ENCODE results near the gene NOC2L. TPM values are rescaled to one million over a fixed set of nuclear protein-coding genes. Genes with fewer than 3 reads are reported as not detected.
"Not testable (repeated sequence)": the region's sequence is repeated elsewhere in the genome, so short reads cannot be mapped to it uniquely, and the experiment has no call there.

Gene NOC2L
- total RNA-seq, 1 experiment from 2014 or later: 130 TPM

- no peaks in the 10 kb centered on the region for H3K23me2 ChIP-seq (ENCODE audit: insufficient read length, low read depth, low read length, poor library complexity, severe bottlenecking)
- H3K9me3 Mint-ChIP-seq: no peaks in the 10 kb centered on the region; a peak in 1 of 5 replicates
- no peak overlapping the region for H3K9ac ChIP-seq (ENCODE audit: extremely low read depth, insufficient read length, low read length)
- H4K5ac ChIP-seq (ENCODE audit: insufficient read length, low read depth, low read length): no peak overlapping the region
- WGBS (ENCODE audit: extremely low coverage, insufficient read length, low lambda C conversion rate): no CpG with 5 or more reads among the region's 15 CpGs
- no peak overlapping the region for H3K4me3 Mint-ChIP-seq
- no peak overlapping the region for H2AK5ac ChIP-seq (ENCODE audit: insufficient read length, low read length)
- no peak overlapping the region for H3K4me2 ChIP-seq (ENCODE audit: insufficient read depth, insufficient read length, low read length)
- H2AFZ ChIP-seq (ENCODE audit: low read length): no peak overlapping the region
- H3K79me1 ChIP-seq (ENCODE audit: insufficient read depth, low read depth, low read length, poor library complexity, severe bottlenecking): no peaks in the 10 kb centered on the region
- H3K27me3 ChIP-seq (ENCODE audit: insufficient read depth, low read length): peaks cover 2% of the 10 kb centered on the region; the same call in 1 of the 2 replicates
- no peak for DNase-seq
- H3K23ac ChIP-seq (ENCODE audit: insufficient read length, low read depth, low read length): no peak overlapping the region
- no peaks in the 10 kb centered on the region for H3K79me2 ChIP-seq (ENCODE audit: insufficient read depth, low read length)
- H3T11ph ChIP-seq (ENCODE audit: low read length): no peak overlapping the region
- no peak overlapping the region for H2BK15ac ChIP-seq (ENCODE audit: low read depth, low read length)
- no peaks in the 10 kb centered on the region for H3K4me1 ChIP-seq (ENCODE audit: insufficient read depth, low read length)
- no peak overlapping the region for H3K56ac ChIP-seq (ENCODE audit: insufficient read length, low read depth, low read length)
- no peak overlapping the region for H3K18ac ChIP-seq (ENCODE audit: insufficient read length, low read depth, low read length)
- no peak overlapping the region for H3K4ac ChIP-seq (ENCODE audit: low read depth, low read length)
- H3K27ac Mint-ChIP-seq: no peak overlapping the region
- no peaks in the 10 kb centered on the region for H3K9me3 ChIP-seq (ENCODE audit: control insufficient read depth, low read depth, low read length)
- no peak overlapping the region for H2BK12ac ChIP-seq (ENCODE audit: insufficient read length, low read depth, low read length)
- peaks cover 33 to 77% (median 61%) of the 10 kb centered on the region in 3 experiments; a peak in 6 of 7 replicates for H3K36me3 Mint-ChIP-seq (ENCODE audit: insufficient read depth in 1 of 3, low read depth in 3 of 3)
- no peak overlapping the region for H2BK5ac ChIP-seq (ENCODE audit: insufficient read length, low read length)
- H4K8ac ChIP-seq (replicated peaks; ENCODE audit: insufficient read length, low read depth, low read length): no peak overlapping the region
- no peak overlapping the region for H4K91ac ChIP-seq (ENCODE audit: insufficient read length, low read depth, low read length)
- no peak overlapping the region for H2BK120ac ChIP-seq (ENCODE audit: low read depth, low read length, poor library complexity, severe bottlenecking)
- H3K27ac ChIP-seq (ENCODE audit: insufficient read length, low read depth, low read length): no peak overlapping the region
- H3K4me1 Mint-ChIP-seq: peaks cover 0 to 18% of the 10 kb centered on the region in 2 experiments; a peak in 2 of 4 replicates
- peak; percentile 17; the same call in 1 of the 3 replicates for TF ChIP-seq CTCF (conservative IDR thresholded peaks at IDR 0.05)
- H2BK20ac ChIP-seq (ENCODE audit: low read depth, low read length, poor library complexity, severe bottlenecking): no peak overlapping the region
- H3K14ac ChIP-seq (ENCODE audit: insufficient read depth, low read length): no peak overlapping the region
- H4K20me1 ChIP-seq (ENCODE audit: control insufficient read depth, insufficient read depth, insufficient read length): no peaks in the 10 kb centered on the region
- peaks cover 11% of the 10 kb centered on the region for H3K27me3 Mint-ChIP-seq (ENCODE audit: low read depth)
These were observed 11.1 kb downstream of the NOC2L start for GRCh38 chr1:947958-948357.

DNA sequence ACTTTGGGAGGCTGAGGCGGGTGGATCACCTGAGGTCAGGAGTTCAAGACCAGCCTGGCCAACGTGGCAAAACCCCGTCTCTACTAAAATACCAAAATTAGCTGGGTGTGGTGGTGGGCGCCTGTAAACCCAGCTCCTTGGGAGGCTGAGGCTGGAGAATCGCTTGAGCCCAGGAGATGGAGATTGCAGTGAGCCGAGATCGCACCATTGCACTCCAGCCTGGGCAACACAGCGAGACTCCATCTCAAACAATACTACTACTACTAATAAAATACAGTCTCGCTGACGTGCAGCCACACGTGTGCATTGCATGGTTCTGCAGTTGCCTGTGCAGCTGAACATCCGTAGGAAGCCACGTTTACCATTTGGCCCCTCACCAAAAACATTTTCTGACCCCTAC is 12.2 kb downstream of the NOC2L start:
- H3K23ac ChIP-seq (ENCODE audit: insufficient read length, low read depth, low read length); H3K14ac ChIP-seq (ENCODE audit: insufficient read depth, low read length); H2BK20ac ChIP-seq (ENCODE audit: low read depth, low read length, poor library complexity, severe bottlenecking); H3K79me2 ChIP-seq (ENCODE audit: insufficient read depth, low read length); H4K20me1 ChIP-seq (ENCODE audit: control insufficient read depth, insufficient read depth, insufficient read length); H3K18ac ChIP-seq (ENCODE audit: insufficient read length, low read depth, low read length); H3K23me2 ChIP-seq (ENCODE audit: insufficient read length, low read depth, low read length, poor library complexity, severe bottlenecking); H3K27ac ChIP-seq (ENCODE audit: insufficient read length, low read depth, low read length); H3K4ac ChIP-seq (ENCODE audit: low read depth, low read length); H2BK120ac ChIP-seq (ENCODE audit: low read depth, low read length, poor library complexity, severe bottlenecking); H3K4me3 Mint-ChIP-seq; H4K8ac ChIP-seq (replicated peaks; ENCODE audit: insufficient read length, low read depth, low read length); H2BK5ac ChIP-seq (ENCODE audit: insufficient read length, low read length); H3K9me3 Mint-ChIP-seq; H3T11ph ChIP-seq (ENCODE audit: low read length); H3K56ac ChIP-seq (ENCODE audit: insufficient read length, low read depth, low read length); H3K9me3 ChIP-seq (ENCODE audit: control insufficient read depth, low read depth, low read length); H2AFZ ChIP-seq (ENCODE audit: low read length); DNase-seq; H2AK5ac ChIP-seq (ENCODE audit: insufficient read length, low read length); H3K4me2 ChIP-seq (ENCODE audit: insufficient read depth, insufficient read length, low read length); H3K27ac Mint-ChIP-seq; H3K9ac ChIP-seq (ENCODE audit: extremely low read depth, insufficient read length, low read length); H4K91ac ChIP-seq (ENCODE audit: insufficient read length, low read depth, low read length); H3K27me3 ChIP-seq (ENCODE audit: insufficient read depth, low read length); H3K4me1 ChIP-seq (ENCODE audit: insufficient read depth, low read length); H3K79me1 ChIP-seq (ENCODE audit: insufficient read depth, low read depth, low read length, poor library complexity, severe bottlenecking); H2BK15ac ChIP-seq (ENCODE audit: low read depth, low read length); H2BK12ac ChIP-seq (ENCODE audit: insufficient read length, low read depth, low read length); H4K5ac ChIP-seq (ENCODE audit: insufficient read length, low read depth, low read length): not testable (repeated sequence)
- Mint-ChIP-seq H3K27me3 (ENCODE audit: low read depth) (peaks cover 13% of the 10 kb centered on the region), H3K36me3 (ENCODE audit: insufficient read depth in 1 of 3, low read depth in 3 of 3) (peaks cover 33 to 68% (median 59%) of the 10 kb centered on the region in 3 experiments; a peak in 6 of 7 replicates), H3K4me1 (peaks cover 0 to 20% of the 10 kb centered on the region in 2 experiments; a peak in 2 of 4 replicates)
- no CpG with 5 or more reads among the region's 13 CpGs for WGBS (ENCODE audit: extremely low coverage, insufficient read length, low lambda C conversion rate)

All from H9 (cell line).